Prostate gland (tissue), 2 donors: Measurements from ENCODE around the gene PYY.

Experiments used
- CTCF ChIP-seq, 4 experiments: fragments of 200-600 bp in 2 of 4; fragments of 450-650 bp in 2 of 4; sonication (generic) in 2 of 4; IDR thresholded peaks; 1 replicate in 3 of 4; 2 replicates in 1 of 4; pipeline ENCODE4 v1.5.1; 2016 to 2019; ENCODE audit warnings: antibody characterized with exemption in 4 of 4, mild to moderate bottlenecking in 2 of 4, moderate library complexity in 2 of 4
- POLR2A ChIP-seq: fragments of 450-650 bp; IDR thresholded peaks from one replicate; pipeline ENCODE4 v1.6.1; 2016; ENCODE audit warnings: antibody characterized with exemption, mild to moderate bottlenecking

DNA sequence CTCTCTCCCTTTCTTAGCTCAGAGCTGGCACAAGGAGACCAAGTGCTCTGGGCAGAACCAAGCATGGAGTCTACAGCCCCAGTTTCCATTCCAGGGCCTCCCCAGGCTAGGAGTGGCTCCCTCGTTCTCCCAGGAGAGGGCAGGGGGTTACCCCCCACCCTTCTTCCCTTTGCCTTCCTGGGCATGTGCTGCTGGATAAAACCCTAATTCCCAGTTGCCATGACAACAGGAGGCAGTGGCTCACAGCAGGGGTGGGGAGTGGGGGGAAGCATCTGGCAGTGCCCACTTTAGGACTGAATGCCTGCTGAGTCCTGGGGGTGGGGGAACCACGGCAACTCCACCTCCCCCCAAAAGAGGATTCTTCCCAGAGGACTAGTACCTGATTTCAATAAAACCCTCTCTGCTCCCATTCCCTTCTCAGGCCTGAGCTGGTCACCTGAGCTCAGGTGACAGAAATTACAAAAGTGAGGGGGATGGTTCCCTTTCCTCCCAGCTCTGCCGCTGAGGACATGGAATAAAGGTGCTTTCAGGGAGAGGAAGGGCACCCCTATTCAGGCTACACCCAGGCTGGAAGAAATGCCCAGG lies 48.2 kb downstream of the PYY start:
- TF ChIP-seq CTCF (IDR thresholded peaks at IDR 0.05) (no peak), POLR2A (no peak)
